GM12878 (cell line): ENCODE measurements around the gene DOCK7. TPM values are rescaled to one million over a fixed set of nuclear protein-coding genes. Genes with fewer than 3 reads are reported as not detected.
"Not testable (repeated sequence)": the region's sequence is repeated elsewhere in the genome, so short reads cannot be mapped to it uniquely, and the experiment has no call there.

ENCODE experiments used
- ATAC-seq: fragments of 200-7000 bp; cut with Tn5 transposase; 3 replicates; pipeline ENCODE4 v1.9.1; 2020; ENCODE audit warnings: mild to moderate bottlenecking, moderate library complexity
- BruUV-seq: library from RNA; stranded (reverse); fragments of 400-500 nt; replicated peaks from 2 replicates; lab custom pipeline; 2021; lab: Mats Ljungman, UMichigan
- CTCF ChIA-PET: fragments of 300-600 bp; sonication (Branson Sonifier 250); formaldehyde crosslinking; extraction: SDS; loops from one replicate; lab custom pipeline; 2021; ENCODE audit warnings: inconsistent platforms; lab: Yijun Ruan, JAX
- POLR2A ChIA-PET: fragments of 350-600 bp; formaldehyde crosslinking; extraction: SDS; loops from one replicate; lab custom pipeline; 2021; ENCODE audit warnings: inconsistent platforms; lab: Charles Lee
- RAD21 ChIA-PET: fragments of 300-600 bp; sonication (Branson Sonifier 250); formaldehyde crosslinking; loops from one replicate; lab custom pipeline; 2023; ENCODE audit warnings: antibody characterized with exemption; ENCODE audit not compliant: unreplicated experiment; lab: Charles Lee
- SMC1A ChIA-PET: fragments of 300-600 bp; sonication (Branson Sonifier 250); formaldehyde crosslinking; loops from one replicate; lab custom pipeline; 2023; ENCODE audit not compliant: unreplicated experiment, uncharacterized antibody; lab: Charles Lee
- DNase-seq: peaks from one replicate; pipeline ENCODE4 v3.0.0-alpha.2; 2011; ENCODE audit warnings: low read depth, low spot score
- FAIRE-seq: peaks from 3 replicates; lab custom pipeline; 2011; peaks lifted over from hg19 to GRCh38; lab: Jason Lieb, UNC
- H2AFZ ChIP-seq: 2 replicates; pipeline ENCODE4 v1.6.0; 2011; ENCODE audit warnings: low read depth, low read length, control low read depth; ENCODE audit not compliant: control insufficient read depth
- H3K27ac ChIP-seq: 2 replicates; pipeline ENCODE4 v1.5.1; 2011; ENCODE audit warnings: control low read depth; ENCODE audit not compliant: control insufficient read depth, insufficient read depth
- H3K27me3 ChIP-seq, 2 experiments: replicated peaks in 1 of 2; 2 replicates each; pipeline versions ENCODE4 v1.6.0 to v1.6.1; 2011; ENCODE audit warnings: low read length in 1 of 2; ENCODE audit not compliant: control insufficient read depth in 2 of 2, insufficient read depth in 2 of 2
- H3K36me3 ChIP-seq, 2 experiments: 2 replicates each; pipeline ENCODE4 v1.5.1; 2011; ENCODE audit warnings: low read length in 1 of 2; ENCODE audit not compliant: control insufficient read depth in 2 of 2, insufficient read depth in 2 of 2
- H3K4me1 ChIP-seq: 2 replicates; pipeline ENCODE4 v1.6.1; 2011; ENCODE audit warnings: mild to moderate bottlenecking, low read length, moderate library complexity, mixed read lengths; ENCODE audit not compliant: control insufficient read depth, insufficient read depth
- H3K4me2 ChIP-seq: 2 replicates; pipeline ENCODE4 v1.6.0; 2011; ENCODE audit warnings: control low read depth; ENCODE audit not compliant: control insufficient read depth, insufficient read depth
- H3K4me3 ChIP-seq: fragments of 200-600 bp; sonication (generic); 2 replicates; pipeline ENCODE4 v1.5.1; 2016
- H3K79me2 ChIP-seq: 2 replicates; pipeline ENCODE4 v1.6.0; 2011; ENCODE audit warnings: low read length; ENCODE audit not compliant: control insufficient read depth, insufficient read depth
- H3K9ac ChIP-seq: 2 replicates; pipeline ENCODE4 v1.8.0; 2011; ENCODE audit warnings: low read length, control low read depth, mixed read lengths; ENCODE audit not compliant: control insufficient read depth, insufficient read depth
- H3K9me3 ChIP-seq: replicated peaks from 3 replicates; pipeline ENCODE4 v1.5.1; 2011; ENCODE audit warnings: mild to moderate bottlenecking, low read length; ENCODE audit not compliant: control insufficient read depth, insufficient read depth
- H4K20me1 ChIP-seq: 2 replicates; pipeline ENCODE4 v1.6.0; 2011; ENCODE audit not compliant: control insufficient read depth, insufficient read depth
- KLF5 ChIP-seq: fragments of 450-650 bp; IDR thresholded peaks from 2 replicates; pipeline ENCODE4 v1.6.1; 2014; ENCODE audit warnings: mild to moderate bottlenecking; ENCODE audit not compliant: partially characterized antibody
- NFYB ChIP-seq: IDR thresholded peaks from 2 replicates; pipeline ENCODE4 v1.6.1; 2011; ENCODE audit warnings: low read depth, mild to moderate bottlenecking, low read length, improper control_type of control experiment, moderate library complexity; ENCODE audit not compliant: insufficient read depth
- WGBS: methylation state at CpG from one replicate; pipeline ENCODE4 v1.1.6; 2016; ENCODE audit warnings: low lambda C conversion rate; ENCODE audit not compliant: insufficient replicate concordance, insufficient coverage; ENCODE audit errors: missing lambda C conversion rate; 5-methylcytosine and 5-hydroxymethylcytosine counted together
- in situ Hi-C: fragments of 300-500 bp; cut with MboI; formaldehyde crosslinking; loops from 9 replicates; pipeline ENCODE4 v1.14.3; 2018; ENCODE audit warnings: mixed read lengths
- intact Hi-C: fragments of 100-400 bp; cut with micrococcal nuclease; formaldehyde crosslinking; loops from one replicate; pipeline ENCODE4 v1.14.2; 2022; ENCODE audit not compliant: unreplicated experiment
- polyA plus RNA-seq, 11 experiments: library from polyadenylated mRNA; depleted of rRNA in 4 of 11; unstranded in 6 of 11; stranded (reverse) in 5 of 11; fragments of >200 nt; fragmentation: Nextera tagmentation in 4 of 11; fragmentation: Illumina TruSeq in 1 of 11; extraction: Ambion mirVana in 4 of 11; extraction: Trizol in 1 of 11; gene quantifications; 1 replicate in 1 of 11; 2 replicates in 10 of 11; pipeline versions ENCODE4 v1.2.1 to v1.2.3, GENCODE V29; 2011 to 2016; ENCODE audit warnings: inconsistent platforms in 2 of 11, missing spikeins in 2 of 11, low read depth in 1 of 11
- total RNA-seq, 4 experiments: library from RNA; depleted of rRNA in 3 of 4; stranded (reverse); fragments of >200 nt in 3 of 4; fragmentation: Illumina TruSeq in 1 of 4; extraction: Trizol in 1 of 4; gene quantifications; 2 replicates each; pipeline versions ENCODE4 v1.2.1 to v1.2.3, GENCODE V29; 2013 to 2021
- TF ChIP-seq, protein P1 (sequence below): fragments of 450-650 bp; IDR thresholded peaks from 2 replicates; pipeline ENCODE4 v1.6.1; 2017; ENCODE audit warnings: mild to moderate bottlenecking, moderate library complexity

DOCK7 gene
- total and polyA plus RNA-seq, 10 of the 15 experiments (the other 5 are each of a cell fraction or from before 2014, with no cell fraction given) = 4.8 to 34.6 (median 26.9) TPM

DNA sequence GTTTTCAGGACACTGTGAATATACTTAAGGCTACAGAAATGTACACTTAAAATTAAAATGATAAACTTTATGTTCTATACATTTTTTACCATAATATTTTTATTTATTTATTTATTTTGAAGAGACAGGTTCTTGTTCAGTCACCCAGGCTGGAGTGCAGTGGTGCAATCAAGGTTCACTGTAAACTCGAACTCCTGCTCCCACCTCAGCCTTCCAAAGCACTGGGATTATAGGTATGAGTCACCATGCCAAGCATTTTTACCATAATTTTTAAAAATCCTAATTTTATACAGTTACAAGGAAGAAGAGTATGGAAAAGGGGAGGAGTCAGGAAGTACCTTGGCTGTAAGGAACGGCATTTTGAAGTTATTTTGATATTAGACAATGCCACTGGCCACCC lies 114.5 kb downstream of the DOCK7 start:
- H3K4me2 ChIP-seq = no peak overlapping the region
- no peak overlapping the region for H3K9ac ChIP-seq
- no peak overlapping the region for H2AFZ ChIP-seq
- no peaks in the 10 kb centered on the region for H3K27me3 ChIP-seq
- 3% methylated on average over 2 of the region's 2 CpGs for WGBS
- TF ChIP-seq NFYB = no peak
- TF ChIP-seq, protein P1, sequence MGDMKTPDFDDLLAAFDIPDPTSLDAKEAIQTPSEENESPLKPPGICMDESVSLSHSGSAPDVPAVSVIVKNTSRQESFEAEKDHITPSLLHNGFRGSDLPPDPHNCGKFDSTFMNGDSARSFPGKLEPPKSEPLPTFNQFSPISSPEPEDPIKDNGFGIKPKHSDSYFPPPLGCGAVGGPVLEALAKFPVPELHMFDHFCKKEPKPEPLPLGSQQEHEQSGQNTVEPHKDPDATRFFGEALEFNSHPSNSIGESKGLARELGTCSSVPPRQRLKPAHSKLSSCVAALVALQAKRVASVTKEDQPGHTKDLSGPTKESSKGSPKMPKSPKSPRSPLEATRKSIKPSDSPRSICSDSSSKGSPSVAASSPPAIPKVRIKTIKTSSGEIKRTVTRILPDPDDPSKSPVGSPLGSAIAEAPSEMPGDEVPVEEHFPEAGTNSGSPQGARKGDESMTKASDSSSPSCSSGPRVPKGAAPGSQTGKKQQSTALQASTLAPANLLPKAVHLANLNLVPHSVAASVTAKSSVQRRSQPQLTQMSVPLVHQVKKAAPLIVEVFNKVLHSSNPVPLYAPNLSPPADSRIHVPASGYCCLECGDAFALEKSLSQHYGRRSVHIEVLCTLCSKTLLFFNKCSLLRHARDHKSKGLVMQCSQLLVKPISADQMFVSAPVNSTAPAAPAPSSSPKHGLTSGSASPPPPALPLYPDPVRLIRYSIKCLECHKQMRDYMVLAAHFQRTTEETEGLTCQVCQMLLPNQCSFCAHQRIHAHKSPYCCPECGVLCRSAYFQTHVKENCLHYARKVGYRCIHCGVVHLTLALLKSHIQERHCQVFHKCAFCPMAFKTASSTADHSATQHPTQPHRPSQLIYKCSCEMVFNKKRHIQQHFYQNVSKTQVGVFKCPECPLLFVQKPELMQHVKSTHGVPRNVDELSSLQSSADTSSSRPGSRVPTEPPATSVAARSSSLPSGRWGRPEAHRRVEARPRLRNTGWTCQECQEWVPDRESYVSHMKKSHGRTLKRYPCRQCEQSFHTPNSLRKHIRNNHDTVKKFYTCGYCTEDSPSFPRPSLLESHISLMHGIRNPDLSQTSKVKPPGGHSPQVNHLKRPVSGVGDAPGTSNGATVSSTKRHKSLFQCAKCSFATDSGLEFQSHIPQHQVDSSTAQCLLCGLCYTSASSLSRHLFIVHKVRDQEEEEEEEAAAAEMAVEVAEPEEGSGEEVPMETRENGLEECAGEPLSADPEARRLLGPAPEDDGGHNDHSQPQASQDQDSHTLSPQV = no peak
- TF ChIP-seq, all 136 proteins: peak for 0
- POLR2A ChIA-PET = no interaction called here
- no peaks in the 10 kb centered on the region for H4K20me1 ChIP-seq
- intact Hi-C loops (no loop called here), in situ Hi-C loops (no loop called here)
- H3K27ac ChIP-seq = no peak overlapping the region
- no peaks in the 10 kb centered on the region for H3K79me2 ChIP-seq
- no peak overlapping the region for H3K4me3 ChIP-seq
- no peaks in the 10 kb centered on the region for H3K4me1 ChIP-seq
- no peak for ATAC-seq
- H3K9me3 ChIP-seq = no peaks in the 10 kb centered on the region; the same call in 2 of the 3 replicates
- FAIRE-seq = no peak
- RAD21 ChIA-PET = no interaction called here
- DNase-seq = no peak
- CTCF ChIA-PET = no interaction called here
- H3K36me3 ChIP-seq = no peaks in the 10 kb centered on the region; a peak in 1 of 4 replicates
- BruUV-seq = no TSS peak
- SMC1A ChIA-PET = no interaction called here

DNA sequence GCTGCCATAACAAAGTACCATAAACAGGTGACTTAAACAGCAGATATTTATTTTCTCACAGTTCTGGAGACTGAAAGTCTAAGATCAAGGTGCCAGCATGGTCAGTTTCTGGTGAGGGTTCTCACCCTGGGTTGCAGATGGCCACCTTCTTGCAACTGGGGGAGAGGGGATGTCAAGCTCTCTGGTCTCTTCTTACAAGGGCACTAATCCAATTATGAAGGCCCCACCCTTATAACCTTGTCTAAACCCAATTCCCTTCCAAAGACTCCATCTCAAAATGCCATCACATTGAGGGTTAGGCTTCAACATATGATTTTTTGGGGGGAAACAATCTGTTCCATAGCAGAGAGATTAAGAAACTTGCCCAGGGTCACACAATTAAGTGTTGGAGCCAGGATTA lies 115.7 kb downstream of the DOCK7 start:
- no peak overlapping the region for H3K27ac ChIP-seq
- FAIRE-seq (no peak), ATAC-seq (no peak), DNase-seq (no peak)
- H3K36me3 ChIP-seq = no peaks in the 10 kb centered on the region
- ChIA-PET POLR2A (no interaction called here), CTCF (no interaction called here), RAD21 (no interaction called here), SMC1A (no interaction called here)
- no TSS peak for BruUV-seq
- H3K4me2 ChIP-seq = no peak overlapping the region
- H2AFZ ChIP-seq = no peak overlapping the region
- no peaks in the 10 kb centered on the region for H3K27me3 ChIP-seq
- H3K79me2 ChIP-seq = no peaks in the 10 kb centered on the region
- intact Hi-C loops = no loop called here
- H3K4me3 ChIP-seq = no peak overlapping the region
- H4K20me1 ChIP-seq = no peaks in the 10 kb centered on the region
- in situ Hi-C loops = no loop called here
- no peaks in the 10 kb centered on the region; the same call in 2 of the 3 replicates for H3K9me3 ChIP-seq
- no peaks in the 10 kb centered on the region for H3K4me1 ChIP-seq
- TF ChIP-seq KLF5 = no peak
- H3K9ac ChIP-seq = no peak overlapping the region

DNA sequence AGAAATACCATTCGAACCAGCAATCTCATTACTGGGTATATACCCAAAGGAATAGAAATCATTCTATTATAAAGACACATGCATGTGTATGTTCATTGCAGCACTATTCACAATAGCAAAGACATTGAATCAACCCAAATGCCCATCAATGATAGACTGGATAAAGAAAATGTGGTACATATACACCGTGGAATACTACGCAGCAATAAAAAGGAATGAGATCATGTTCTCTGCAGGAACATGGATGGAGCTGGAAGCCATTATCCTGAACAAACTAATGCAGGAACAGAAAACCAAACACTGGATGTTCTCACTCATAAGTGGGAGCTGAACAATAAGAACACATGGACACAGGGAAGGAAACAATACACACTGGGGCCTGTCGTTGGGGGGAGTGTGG lies 116.7 kb downstream of the DOCK7 start:
- not testable (repeated sequence) for FAIRE-seq

More for the DNA sequence above, 116.7 kb downstream of the DOCK7 start:
- DNase-seq, H3K36me3 ChIP-seq, H3K27me3 ChIP-seq, H3K79me2 ChIP-seq, POLR2A ChIA-PET, H3K4me1 ChIP-seq, H4K20me1 ChIP-seq, ATAC-seq, SMC1A ChIA-PET, H3K9ac ChIP-seq, BruUV-seq, H3K27ac ChIP-seq, CTCF ChIA-PET, H3K4me2 ChIP-seq, intact Hi-C loops, RAD21 ChIA-PET, H3K4me3 ChIP-seq, H2AFZ ChIP-seq, H3K9me3 ChIP-seq, in situ Hi-C loops: not testable (repeated sequence)
- 96% methylated on average over 4 of the region's 4 CpGs for WGBS
